HG02943 (cell line): ENCODE results near the gene MED16.

ENCODE experiments used
- ATAC-seq: cut with Tn5 transposase; IDR thresholded peaks from one replicate; pipeline ENCODE4 v1.9.1; 2021; ENCODE audit warnings: mild to moderate bottlenecking, low read depth, moderate library complexity; ENCODE audit not compliant: unreplicated experiment

MED16 gene, protein sequence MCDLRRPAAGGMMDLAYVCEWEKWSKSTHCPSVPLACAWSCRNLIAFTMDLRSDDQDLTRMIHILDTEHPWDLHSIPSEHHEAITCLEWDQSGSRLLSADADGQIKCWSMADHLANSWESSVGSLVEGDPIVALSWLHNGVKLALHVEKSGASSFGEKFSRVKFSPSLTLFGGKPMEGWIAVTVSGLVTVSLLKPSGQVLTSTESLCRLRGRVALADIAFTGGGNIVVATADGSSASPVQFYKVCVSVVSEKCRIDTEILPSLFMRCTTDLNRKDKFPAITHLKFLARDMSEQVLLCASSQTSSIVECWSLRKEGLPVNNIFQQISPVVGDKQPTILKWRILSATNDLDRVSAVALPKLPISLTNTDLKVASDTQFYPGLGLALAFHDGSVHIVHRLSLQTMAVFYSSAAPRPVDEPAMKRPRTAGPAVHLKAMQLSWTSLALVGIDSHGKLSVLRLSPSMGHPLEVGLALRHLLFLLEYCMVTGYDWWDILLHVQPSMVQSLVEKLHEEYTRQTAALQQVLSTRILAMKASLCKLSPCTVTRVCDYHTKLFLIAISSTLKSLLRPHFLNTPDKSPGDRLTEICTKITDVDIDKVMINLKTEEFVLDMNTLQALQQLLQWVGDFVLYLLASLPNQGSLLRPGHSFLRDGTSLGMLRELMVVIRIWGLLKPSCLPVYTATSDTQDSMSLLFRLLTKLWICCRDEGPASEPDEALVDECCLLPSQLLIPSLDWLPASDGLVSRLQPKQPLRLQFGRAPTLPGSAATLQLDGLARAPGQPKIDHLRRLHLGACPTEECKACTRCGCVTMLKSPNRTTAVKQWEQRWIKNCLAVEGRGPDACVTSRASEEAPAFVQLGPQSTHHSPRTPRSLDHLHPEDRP

DNA sequence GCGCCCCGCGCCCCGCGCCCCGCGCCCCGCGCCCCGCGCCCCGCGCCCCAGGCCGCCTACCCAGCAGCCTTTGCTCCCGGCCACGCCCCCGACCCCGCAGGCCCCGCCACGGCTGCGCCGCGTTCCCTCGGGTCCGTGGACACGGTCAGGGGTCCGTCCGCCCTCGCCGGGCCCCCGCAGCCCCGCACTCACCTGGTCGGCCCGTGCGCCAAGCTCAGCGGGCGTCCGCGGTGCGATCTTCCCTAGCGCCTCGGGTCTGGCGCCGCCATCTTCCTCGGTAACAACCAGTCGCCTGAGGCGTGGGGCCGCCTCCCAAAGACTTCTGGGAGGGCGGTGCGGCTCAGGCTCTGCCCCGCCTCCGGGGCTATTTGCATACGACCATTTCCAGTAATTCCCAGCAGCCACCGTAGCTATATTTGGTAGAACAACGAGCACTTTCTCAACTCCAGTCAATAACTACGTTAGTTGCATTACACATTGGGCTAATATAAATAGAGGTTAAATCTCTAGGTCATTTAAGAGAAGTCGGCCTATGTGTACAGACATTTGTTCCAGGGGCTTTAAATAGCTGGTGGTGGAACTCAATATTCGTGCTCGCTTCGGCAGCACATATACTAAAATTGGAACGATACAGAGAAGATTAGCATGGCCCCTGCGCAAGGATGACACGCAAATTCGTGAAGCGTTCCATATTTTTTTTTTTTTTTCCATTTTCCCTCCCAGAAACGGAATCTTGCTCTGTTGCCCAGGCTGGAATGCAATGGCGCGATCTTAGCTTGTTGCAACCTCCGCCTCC lies at the start of gene MED16, which contains the start of gene RNU6-9:
MED16 (minus strand) TSS at position 294 of the 796 bp plus-strand sequence. CDS start 2,056 bp downstream, outside the sequence.
RNU6-9 (plus strand) TSS at position 591 of the 796 bp plus-strand sequence.
- peak; percentile 70 for ATAC-seq

- no peak for ATAC-seq
Measured at GRCh38 chr19:942133-942645, 49.2 kb upstream of the MED16 start.

GRCh38 chr19:941292-942132 lies 48.5 kb upstream of the MED16 start:
- no peak for ATAC-seq

DNA sequence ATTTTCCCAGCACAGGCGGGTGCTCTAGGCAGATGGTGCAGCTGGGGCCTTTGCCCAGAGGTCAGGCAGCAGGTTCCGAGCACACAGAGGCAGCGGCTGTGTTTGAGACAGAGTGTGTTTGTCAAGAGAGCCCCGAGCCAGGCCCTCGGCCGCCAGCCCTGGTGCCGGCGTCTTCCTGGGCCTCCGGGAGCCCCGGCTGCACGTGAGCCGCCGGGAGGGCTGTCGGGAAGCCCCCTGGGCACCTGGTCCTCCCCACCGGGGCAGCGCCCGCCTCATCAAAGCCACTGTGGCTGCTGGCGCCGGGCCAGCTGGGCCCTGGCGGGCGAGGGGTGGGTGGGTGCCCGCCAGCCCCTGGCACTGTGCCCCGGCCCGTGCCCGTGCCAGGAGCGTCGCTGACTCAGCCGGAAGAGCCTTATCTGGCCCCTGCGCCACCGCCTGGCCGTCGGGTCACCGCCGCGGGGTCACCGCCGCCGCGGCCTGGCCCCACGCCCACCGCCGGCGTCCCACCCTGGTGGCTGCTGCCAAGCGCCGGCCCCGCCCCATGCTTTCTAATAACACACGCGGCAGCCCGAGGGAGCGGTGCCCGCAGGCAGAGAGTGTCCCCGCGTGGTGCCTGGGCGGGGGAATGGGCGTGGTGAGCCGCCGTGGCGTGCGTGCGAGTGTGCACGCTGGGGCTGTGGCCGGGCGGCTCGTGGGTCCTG lies 47.8 kb upstream of the MED16 start:
- no peak for ATAC-seq

- no peak for ATAC-seq
Measured at GRCh38 chr19:939922-940321, 46.9 kb upstream of the MED16 start.

GRCh38 chr19:939439-939838 lies 46.5 kb upstream of the MED16 start:
- no peak for ATAC-seq

DNA sequence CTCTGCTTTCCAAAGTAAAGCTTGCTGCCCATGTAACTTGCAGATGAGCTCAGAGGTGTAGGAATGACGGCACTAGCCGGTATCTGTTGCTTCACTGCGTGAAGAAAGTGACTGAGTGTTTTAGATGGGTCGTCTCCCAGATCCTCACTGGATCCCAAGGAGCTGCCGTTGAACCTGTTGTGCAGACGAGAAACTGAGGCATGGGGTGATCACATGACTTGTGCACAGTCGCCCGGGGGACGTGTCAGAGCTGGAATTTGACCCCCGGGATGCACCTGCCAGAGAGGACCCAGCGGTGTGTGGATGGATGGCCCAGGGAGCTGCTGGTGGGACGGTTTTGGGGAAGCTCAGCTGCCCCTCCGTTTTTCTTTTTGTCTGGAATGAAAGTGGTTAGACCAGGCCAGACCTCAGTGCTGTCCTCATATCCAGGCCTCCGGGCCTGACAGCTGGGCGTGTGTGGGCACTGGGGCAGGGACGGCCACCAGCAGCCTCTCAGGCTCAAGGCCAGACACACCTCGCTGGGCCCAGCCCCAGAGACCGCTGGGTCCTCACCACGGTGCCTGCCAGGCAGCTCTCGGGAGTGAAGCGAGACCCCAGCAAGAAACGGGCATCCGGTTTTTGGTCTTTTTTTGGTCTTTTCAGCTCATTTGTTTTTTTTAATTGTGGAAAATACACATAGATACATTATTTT lies 45.4 kb upstream of the MED16 start:
- ATAC-seq, result no peak

- no peak for ATAC-seq
Measured at GRCh38 chr19:937259-937694, 44.3 kb upstream of the MED16 start.

DNA sequence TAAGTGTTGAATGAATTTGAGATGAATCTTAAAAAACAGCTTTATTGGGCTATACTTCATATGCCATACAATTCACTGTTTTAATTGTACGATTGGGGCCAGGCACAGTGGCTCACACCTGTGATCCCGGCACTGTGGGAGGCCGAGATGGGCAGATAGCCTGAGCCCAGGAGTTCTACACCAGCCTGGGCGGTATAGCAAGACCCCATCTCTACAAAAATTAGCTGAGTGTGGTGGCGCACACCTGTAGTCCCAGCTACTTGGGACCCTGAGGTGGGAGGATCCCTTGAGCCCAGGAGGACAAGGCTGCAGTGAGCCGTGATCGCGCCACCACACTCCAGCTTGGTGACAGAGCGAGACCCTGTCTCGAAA lies 43.2 kb upstream of the MED16 start:
- ATAC-seq, result no peak

DNA sequence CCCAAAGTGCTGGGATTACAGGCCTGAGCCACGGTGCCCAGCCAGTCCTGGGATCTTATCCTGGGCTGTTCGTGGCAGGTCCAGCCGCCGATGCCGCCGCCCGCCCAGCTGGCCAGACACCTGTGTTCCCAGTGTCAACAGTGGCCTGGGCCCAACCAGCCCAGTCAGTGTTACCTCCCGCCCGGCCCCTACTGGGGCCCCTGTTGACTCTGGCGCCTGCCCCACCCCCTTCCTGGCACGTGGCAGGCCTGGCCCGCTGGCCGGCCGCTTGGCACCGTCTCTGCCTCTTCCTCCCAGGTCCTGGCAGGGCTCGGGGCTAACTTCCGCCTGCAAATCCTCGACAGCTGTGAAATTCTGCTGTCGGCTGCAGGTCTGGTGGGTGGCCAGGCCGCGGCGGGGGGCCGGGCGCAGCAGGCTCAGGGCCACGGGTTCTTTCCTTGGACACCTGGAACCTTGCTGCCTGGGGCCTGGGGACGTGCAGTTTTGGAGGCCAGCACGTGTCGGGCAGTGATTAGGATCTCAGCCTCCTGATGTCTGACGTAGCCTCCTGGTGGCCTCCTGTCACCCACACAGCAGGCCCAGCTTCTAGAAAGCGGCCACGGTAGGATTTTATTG lies 42.0 kb upstream of the MED16 start:
- no peak for ATAC-seq

DNA sequence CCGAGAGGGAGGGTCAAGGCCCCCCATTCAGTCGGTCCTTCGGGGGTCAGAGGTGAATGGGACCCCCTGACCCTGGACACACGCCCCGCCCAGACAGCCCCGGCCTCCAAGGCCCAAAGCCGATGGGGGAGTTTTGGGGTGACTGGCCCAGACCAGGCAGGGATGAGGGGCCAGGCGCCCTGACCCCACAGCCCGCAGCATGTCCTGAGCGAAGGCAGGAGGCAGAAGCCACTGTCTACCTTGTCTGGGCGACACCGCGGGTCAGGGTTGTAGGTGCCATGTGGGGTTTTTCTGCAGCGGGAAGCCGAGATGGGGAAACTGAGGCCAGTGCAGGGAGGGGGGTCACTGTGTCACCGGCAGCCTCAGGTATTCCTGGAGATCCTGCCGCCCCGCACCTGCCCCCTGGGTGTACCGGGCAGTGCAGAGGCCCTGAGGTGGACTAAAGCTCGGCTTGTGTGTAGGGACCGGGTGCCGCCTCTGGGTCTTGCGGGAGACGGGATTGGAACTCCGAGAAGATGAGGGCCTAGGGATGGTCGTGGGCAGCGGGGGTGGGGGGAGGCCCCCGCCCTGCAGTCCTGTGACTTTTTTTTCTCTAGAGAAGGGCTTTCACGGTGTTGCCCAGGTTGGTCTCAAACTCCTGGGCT lies 41.3 kb upstream of the MED16 start:
- ATAC-seq, result no peak

- ATAC-seq, result no peak
Measured at GRCh38 chr19:933553-933882, 40.5 kb upstream of the MED16 start.

GRCh38 chr19:932648-933552 lies 39.9 kb upstream of the MED16 start:
- ATAC-seq, result no peak

- no peak for ATAC-seq
Measured at GRCh38 chr19:931860-932647, 39.1 kb upstream of the MED16 start.

GRCh38 chr19:929891-930258 lies 36.9 kb upstream of the MED16 start:
- no peak for ATAC-seq
